SH-SY5Y (cell line): Measurements from ENCODE around the gene SNCA.

Source experiments
- GATA2 ChIP-seq: IDR thresholded peaks from 2 replicates; pipeline ENCODE4 v1.6.1; 2011; ENCODE audit warnings: mild to moderate bottlenecking, low read depth, low read length
- GATA3 ChIP-seq: IDR thresholded peaks from 2 replicates; pipeline ENCODE4 v1.6.1; 2011; ENCODE audit warnings: low read depth, mild to moderate bottlenecking, low read length, moderate library complexity

The SNCA gene

DNA sequence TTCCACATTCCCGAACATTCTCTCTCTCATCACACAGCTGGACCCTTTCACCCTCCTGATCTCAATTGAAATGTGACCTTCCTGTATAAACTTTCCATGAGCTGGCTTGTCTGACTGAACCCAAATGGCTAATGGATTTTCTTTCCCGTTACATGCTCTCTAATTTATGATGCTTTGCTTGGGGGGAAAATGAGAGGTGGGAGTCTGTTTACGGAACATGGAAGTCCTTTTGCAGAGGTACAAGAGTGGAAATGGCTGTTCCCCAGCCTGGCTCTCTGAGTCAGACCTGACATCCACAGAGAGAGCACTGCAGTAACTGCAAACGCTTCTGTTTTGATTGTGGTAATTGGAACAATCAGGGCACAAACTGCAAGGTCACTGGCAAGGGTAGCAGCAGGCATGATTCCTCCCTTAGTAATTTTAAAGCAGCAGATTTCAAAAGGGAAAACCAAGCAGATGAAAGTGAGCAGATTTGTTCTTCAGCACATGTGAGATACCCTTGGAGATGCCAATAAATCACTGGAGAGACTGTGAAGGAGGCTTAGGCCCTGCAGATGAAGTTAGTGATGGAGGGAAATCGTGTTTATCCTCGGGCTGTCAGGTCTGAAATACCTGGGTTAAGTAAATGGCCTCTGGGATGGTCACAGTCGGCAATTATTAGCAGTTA lies 83.9 kb downstream of the SNCA start:
- TF ChIP-seq GATA2 = peak; percentile 76
- no peak for TF ChIP-seq GATA3

DNA sequence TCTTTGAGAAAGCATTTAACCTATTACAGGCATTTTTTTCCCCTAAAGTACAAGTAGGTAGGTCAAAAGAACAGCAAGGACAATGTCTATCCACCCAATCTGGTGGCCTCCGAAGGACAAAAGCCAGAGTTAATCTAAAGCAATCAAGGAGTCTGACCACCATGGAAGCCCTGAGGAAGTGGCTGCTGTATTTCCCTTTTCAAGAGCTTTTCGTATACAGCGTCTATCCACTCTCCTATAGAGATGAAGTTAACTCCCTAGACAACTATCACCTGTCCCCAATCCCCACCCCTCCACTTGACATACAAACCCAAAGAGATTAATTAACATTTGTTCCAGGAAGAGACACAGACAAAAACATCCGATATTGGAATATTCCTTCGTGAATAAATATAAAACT lies 85.5 kb downstream of the SNCA start:
- TF ChIP-seq GATA2 (no peak), GATA3 (no peak)

DNA sequence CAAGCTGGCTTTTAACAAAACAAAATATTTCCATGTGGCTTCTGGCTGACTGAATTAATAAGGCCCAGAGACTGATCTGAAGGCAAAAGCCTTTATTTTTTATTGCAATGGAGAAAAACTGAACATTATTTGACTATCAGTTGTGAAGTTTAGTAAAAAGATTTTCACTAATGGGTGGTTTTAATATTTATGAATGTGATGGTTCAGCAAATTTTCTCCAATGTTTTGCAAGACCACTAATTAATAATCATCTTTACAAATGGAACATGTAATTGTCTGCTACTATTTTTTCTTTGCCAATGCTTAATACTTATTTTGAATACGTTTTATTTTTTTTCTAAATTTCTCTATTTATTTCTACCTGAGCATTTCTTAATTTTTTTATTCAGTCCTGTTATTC lies 90.6 kb downstream of the SNCA start:
- TF ChIP-seq GATA2 = no peak
- no peak for TF ChIP-seq GATA3

DNA sequence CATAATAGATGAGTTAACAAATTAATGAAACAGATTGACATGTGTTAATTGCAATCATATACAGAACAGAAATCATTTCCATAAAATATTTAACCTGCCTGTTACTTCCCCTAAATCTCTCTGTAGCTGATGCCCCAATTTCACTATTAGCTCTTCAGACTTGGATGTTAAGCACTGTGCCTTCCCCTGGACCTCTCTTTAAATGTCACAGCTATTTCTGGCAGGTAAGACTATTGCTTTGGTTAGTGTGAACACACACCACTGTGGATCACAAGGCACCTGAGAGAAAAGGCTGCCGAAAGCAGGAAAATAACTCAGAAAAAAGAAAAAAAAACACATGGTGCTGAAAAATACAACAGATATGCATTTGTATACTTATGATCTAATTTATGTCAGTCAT lies 91.3 kb downstream of the SNCA start:
- TF ChIP-seq GATA2 (no peak), GATA3 (no peak)

GRCh38 chr4:89744914-89745313 lies 92.0 kb downstream of the SNCA start:
- TF ChIP-seq GATA3 (no peak), GATA2 (no peak)

DNA sequence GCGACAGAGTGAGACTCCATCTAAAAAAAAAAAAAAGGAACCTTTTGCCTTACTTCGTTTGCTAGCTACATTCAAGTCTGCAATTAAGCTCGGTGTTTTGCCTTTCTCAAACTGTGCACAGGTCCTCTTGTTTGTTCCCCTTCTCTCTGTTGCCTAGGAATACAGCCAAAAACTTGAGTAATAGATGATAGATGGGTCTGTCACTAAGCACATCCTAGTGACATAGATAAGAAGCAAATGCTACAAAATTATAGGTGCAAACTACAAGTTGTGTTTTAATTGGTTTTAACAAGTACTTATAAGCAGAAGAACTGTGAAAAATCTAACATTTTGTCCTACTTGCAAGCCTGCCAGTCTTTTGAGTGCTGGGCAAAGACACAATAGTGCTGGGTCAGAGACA lies 95.2 kb downstream of the SNCA start:
- TF ChIP-seq GATA3 (no peak), GATA2 (no peak)

DNA sequence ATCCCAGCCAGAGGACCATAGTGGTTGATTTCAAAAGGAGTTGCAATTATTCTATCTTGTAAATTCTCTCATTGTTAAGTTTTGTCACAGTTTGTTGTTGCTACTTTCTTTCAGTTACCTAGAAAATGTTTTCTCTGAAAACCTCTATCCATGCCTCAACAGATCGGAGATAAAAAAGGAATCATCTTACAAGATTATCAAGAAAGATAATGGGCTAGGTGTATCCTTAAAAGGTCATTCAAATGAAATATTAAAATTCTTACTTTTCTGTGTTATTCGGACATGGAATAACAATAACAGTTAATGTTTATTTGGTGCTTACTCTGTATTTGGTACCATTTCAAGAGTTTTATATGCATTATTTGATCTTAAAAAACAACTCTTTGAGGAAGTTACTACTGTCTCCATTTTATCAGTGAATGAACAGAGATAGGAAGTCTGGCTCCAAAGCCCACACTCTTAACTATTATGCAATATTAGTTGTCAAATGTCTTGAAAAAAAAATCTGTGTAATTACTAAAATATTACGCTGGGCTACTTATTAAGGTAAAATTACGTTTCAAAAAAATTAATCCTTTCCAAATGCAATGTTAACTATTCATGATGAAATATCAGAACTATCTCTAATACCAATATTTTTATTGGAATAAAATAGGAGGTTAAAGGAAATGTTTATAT lies 97.5 kb downstream of the SNCA start:
- TF ChIP-seq GATA3 (no peak), GATA2 (no peak)

DNA sequence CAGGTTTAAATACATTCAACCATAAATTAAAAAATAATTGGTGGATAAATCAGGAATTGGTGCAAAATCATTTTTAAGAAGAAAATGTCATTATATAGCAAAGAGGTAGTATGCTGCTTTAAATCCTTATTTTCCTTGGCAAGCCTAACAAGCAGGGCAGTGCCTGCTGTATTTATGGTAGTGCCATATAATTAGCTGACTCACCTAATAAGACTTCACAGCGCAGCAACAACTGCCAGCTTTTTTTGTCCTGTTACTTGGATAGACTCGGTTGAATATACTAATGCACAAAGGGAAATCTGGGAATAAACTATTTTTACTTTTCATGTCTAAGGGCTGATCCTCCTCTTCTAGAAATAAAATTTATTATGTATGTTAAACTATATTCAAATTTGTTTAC lies 99.1 kb downstream of the SNCA start:
- TF ChIP-seq GATA3 (no peak), GATA2 (no peak)

- no peak for TF ChIP-seq GATA3
- no peak for TF ChIP-seq GATA2
Measured at GRCh38 chr4:89733946-89734345, 103.0 kb downstream of the SNCA start.

- TF ChIP-seq GATA3 (no peak), GATA2 (no peak)
Measured at GRCh38 chr4:89727238-89727637, 109.7 kb downstream of the SNCA start.

GRCh38 chr4:89725268-89725667 lies 111.7 kb downstream of the SNCA start:
- TF ChIP-seq GATA3 = no peak
- TF ChIP-seq GATA2 = no peak

- TF ChIP-seq GATA2 (no peak), GATA3 (no peak)
Measured at GRCh38 chr4:89724716-89725115, 112.2 kb downstream of the SNCA start.

- TF ChIP-seq GATA3 (no peak), GATA2 (no peak)
Measured at GRCh38 chr4:89723096-89723495, 113.9 kb downstream of the SNCA start.

DNA sequence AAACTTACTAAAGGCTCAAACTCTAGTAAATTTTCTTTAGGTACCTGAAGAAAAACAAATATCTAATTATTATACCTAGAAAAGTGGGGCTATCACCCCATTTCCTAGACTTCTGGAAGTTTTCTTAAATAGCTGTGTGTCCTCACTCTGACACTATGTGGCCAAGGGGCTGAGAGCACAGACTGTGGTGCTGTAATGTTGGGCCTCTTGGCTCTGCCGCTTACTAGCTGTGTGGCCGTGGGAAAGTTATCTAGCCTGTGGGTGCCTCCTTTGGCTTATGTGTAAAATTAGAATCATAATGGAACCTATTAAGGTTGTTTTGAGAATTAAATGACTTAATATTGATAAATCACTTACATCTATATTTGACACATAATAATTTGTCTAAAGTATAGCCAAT lies 114.4 kb downstream of the SNCA start:
- TF ChIP-seq GATA3 (no peak), GATA2 (no peak)

DNA sequence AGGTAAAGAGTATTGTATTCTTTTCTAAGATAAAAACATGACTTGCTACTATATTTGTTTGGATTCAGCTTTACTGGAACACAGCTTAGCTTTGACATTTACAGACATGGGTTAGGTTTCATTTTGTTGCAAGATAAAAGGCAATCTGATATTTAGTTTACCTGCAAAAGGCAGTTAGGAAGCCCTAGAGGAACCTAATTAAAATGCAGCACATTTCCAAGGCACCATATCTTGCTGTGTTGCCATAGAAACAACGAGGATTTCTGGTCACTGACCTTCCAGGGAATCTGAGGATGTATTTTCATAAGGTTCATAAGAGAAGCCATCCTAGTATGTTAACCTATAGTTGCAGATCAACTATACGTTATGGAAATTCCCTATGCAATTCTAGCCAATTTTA lies 116.0 kb downstream of the SNCA start:
- TF ChIP-seq GATA3 = no peak
- no peak for TF ChIP-seq GATA2
